C4-2B (cell line): Measurements from ENCODE around the gene GTPBP4.

Experiments used
- H3K27ac ChIP-seq: fragments of 450-650 bp; 2 replicates; pipeline ENCODE4 v1.5.1; 2017
- ZFX ChIP-seq: fragments of 450-650 bp; IDR thresholded peaks from 2 replicates; pipeline ENCODE4 v1.6.1; 2017
- TF ChIP-seq, protein P1 (sequence below): fragments of 450-650 bp; conservative IDR thresholded peaks from 2 replicates; pipeline ENCODE4 v1.5.1; 2017; ENCODE audit warnings: mild to moderate bottlenecking

GTPBP4 gene

DNA sequence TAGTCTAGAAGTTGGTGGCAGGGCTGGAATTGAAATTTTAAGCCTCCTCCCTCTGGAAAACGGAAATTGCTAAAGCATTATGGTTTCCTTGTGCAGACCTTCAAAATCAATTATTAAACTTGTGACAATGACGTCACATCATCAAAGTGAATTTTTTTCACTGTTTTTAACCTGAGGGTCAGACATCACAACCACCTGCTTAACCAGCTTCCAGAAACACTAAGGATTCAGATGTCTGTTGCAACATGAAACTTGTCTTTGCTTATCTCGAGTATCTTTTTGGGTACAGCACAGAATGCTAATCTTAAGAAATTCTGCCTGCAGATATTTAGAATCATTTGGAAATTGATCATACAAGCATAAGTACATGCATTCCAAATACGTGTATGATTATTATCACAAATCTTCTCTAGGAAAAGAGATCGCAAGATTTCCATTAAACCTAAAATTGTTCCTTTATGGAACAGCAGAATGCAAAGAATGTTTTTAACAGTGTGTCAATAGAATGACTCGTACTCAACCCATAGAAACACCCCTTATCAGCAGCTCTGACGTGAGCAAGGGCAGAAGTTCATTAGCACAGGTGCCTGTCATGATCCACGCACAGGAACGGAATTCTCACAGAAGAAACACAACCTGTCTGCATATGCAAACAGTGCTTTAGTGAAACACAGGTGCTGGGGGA is 4.1 kb upstream of the GTPBP4 start:
- H3K27ac ChIP-seq = no peak overlapping the region
- TF ChIP-seq ZFX = no peak
- TF ChIP-seq, protein P1, sequence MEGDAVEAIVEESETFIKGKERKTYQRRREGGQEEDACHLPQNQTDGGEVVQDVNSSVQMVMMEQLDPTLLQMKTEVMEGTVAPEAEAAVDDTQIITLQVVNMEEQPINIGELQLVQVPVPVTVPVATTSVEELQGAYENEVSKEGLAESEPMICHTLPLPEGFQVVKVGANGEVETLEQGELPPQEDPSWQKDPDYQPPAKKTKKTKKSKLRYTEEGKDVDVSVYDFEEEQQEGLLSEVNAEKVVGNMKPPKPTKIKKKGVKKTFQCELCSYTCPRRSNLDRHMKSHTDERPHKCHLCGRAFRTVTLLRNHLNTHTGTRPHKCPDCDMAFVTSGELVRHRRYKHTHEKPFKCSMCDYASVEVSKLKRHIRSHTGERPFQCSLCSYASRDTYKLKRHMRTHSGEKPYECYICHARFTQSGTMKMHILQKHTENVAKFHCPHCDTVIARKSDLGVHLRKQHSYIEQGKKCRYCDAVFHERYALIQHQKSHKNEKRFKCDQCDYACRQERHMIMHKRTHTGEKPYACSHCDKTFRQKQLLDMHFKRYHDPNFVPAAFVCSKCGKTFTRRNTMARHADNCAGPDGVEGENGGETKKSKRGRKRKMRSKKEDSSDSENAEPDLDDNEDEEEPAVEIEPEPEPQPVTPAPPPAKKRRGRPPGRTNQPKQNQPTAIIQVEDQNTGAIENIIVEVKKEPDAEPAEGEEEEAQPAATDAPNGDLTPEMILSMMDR = no peak

DNA sequence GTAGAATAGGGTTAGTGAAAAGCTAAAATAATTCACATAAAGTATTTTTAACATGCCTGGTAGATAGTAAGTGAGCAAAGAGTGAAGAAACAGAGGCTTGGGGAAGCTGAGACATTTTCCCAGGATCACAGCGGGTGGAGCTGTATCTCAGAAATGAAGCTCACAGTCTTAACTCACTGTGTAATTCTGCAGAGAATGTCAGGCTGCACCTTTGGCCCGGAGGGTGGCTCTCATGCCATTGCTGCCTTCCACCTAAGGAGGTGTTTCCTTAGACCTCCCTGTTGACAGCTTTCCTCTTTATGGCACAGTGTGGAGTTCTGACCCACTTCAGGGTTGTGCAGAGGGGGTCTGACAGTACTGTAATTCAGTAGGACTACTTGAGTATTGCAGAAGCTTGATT is 2.9 kb upstream of the GTPBP4 start:
- H3K27ac ChIP-seq = no peak overlapping the region
- no peak for TF ChIP-seq ZFX
- TF ChIP-seq, protein P1 = no peak

DNA sequence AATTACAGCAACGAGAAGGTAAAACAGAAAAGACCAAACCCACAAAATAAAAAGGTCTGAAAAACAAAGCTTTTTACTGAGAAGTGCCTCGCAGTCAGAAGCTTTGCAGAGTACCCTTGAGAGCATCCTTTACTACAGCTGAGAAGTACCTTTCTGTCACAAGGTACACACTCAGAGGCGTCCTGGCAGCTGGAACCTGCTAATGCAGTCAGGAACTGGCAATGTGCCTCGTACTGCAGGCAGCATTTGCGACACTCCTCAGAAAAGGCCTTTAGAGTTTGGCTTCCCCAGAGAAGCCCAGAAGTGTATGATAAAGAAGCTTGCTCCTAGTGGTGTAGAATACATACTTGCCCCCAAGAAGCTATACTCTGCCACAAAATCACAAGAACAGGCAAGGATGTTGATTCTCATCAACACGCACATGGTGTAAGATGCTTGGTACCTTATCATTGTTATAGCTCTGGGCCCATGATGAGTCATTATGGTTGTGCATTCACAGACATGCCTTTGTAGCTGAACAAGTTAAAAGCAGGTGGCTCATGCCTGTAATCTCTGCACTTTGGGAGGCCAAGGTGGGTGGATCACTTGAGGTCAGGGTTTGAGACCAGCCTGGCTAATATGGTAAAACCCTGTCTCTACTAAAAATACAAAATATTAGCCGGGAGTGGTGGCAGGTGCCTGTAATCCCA is 2.0 kb upstream of the GTPBP4 start:
- H3K27ac ChIP-seq = no peak overlapping the region
- TF ChIP-seq, protein P1 = no peak
- TF ChIP-seq ZFX = no peak

DNA sequence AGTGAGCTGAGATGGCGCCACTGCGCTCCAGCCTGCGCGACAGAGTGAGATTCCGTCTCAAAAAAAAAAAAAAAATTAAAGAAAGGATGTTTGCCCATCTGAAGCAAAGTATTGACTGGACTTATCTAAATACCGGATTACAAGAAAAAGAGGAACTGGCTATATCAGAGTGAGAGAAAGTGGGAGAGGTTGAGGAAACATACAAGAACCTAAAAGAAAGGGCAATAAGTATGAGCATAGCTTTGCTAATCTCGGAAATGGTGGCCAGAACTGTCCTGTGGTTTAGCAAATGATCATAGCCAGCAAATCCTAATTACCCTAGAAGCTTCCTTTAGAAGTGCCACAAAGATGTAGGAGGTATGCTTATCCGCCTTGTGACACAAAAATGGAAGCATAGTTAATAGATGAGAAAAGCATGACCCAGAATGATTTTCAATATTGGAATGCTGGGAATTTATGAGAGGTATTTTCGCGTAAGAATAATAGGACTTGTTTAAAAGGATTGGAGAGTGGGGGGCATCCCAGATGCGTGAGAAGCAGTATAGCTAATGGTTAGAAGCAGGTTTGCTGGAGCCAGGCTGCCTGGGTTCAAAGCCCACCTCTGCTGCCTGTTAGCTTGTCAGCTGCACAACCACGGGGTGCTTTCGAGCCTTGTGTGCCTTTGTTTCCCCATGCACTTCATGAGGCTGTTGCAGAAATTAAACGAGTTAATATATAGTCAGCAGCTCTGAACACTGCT is 1.2 kb upstream of the GTPBP4 start:
- no peak for TF ChIP-seq ZFX
- TF ChIP-seq, protein P1 = no peak
- H3K27ac ChIP-seq = peak overlapping the region; percentile 92

DNA sequence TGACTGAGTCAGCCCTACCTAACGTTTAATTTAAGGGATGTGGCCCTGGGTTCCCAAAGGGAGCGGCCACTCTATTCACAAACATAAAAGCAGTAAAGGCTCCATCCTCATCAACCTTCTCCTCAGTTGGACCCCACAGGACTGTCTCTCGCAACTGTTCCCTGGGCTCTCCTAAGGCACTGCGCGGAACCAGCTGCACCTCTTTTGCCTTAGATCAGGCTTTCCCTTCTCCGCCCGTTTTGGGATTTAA is 689 bp upstream of the GTPBP4 start:
- no peak for TF ChIP-seq ZFX
- TF ChIP-seq, protein P1 = no peak
- H3K27ac ChIP-seq = peak overlapping the region; percentile 92

DNA sequence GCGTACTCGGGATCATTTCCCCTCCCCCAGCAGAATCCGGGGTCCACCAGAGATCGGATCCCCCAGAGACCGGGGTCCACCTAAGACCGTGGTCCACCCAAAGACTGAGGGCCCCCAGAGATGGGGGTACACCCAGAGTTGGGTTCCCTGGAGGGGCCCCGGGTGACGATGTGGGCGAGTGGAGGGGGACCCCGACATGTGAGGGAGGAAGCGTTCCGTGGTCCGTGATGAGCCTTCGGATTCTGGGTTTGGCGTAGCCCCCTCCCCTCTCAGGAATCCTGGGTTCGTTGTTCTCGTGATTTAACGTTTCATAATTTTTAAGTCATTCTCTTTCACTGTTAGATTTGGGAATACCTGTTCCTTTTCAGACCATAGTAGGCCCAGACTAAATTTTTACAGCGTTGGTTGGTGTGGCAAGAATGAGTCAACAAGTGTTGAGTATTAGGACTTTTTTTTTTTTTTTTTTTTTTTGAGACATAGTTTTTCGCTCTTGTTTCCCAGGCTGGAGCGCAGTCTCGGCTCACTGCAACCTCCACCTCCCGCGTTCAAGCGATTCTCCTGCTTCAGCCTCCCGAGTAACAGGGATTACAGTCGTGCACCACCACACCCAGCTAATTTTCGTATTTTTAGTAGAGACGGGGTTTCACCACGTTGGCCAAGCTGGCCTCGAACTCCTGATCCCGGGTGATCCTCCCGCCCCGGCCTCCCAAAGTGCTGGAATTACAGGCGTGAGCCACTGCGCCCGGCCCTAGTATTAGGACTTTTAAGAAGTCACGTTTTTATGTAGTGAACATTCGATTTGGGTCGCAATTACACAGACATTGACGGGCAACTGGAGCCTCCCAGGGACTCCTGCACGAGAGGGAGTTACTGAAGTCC is 672 bp downstream of the GTPBP4 start:
- no peak for TF ChIP-seq ZFX
- TF ChIP-seq, protein P1 = no peak

More for the DNA sequence above, 672 bp downstream of the GTPBP4 start:
- peak overlapping the region; percentile 92 for H3K27ac ChIP-seq
